ENCODE results near the gene MGRN1.

DNA sequence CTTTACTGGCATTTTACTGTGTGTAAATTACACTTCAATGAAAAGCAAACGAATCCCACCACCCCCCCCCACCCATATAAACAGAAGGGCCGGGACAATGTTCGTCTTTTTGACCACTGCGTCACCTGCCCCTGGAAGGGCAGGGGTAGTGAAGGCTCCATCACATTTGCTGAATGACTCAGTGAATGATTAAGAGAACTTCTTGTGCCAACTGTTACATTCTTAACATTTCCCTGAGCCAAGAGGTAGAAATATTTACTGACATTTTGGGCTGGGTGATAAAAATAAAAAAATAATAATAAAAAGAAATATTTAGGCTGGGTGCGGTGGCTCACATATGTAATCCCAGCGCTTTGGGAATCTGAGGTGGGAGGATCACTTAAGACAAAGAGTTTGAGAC is 44.4 kb upstream of the MGRN1 start:
- TF ChIP-seq GATA2 (IDR thresholded peaks at IDR 0.05; ENCODE audit: low read depth, low read length) = no peak
- TF ChIP-seq GATA3 (IDR thresholded peaks at IDR 0.05; ENCODE audit: low read depth, low read length) = no peak
